Measurements from ENCODE around the gene MMP19.
"Not testable (repeated sequence)": the region's sequence is repeated elsewhere in the genome, so short reads cannot be mapped to it uniquely, and the experiment has no call there.

The MMP19 gene

GRCh38 chr12:55840581-55841351 lies 2.0 kb downstream of the MMP19 start:
- DNase-seq: no peak

DNA sequence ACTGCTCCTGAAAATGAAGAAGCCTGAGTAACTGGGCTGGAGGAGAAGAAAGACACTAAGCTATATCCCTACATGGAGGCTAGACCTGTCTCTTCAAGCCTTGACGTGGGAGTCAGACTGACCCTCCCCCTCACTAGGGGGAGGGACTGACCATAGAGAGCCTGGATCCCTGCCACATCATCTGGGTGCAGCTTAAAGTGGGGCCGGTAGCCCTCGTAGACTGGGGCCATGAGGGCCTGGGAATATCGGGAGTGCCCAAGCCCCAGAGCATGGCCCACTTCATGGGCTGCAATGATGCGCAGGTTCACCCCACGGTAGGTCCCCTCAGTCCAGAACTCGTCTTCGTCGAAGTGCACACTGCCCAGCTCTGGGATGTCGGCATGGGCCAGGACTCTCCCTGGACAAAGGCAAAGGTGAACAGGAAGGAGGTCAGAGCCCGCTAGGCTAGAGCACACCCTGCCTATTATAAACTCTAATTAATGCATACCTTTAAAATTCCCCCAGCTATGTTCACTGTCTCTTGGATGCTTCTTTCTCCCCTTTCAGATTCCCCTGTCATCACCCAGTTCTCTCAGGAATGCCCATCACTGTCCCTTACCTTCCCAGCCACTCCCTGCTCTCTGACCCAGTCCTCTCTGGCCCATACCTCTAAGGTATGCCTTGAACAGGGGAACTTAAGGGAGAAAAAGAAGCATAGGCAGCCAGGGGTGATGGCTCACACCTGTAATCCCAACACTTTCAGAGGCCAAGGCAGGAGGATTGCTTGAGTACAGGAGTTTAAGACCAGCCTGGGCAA lies 3.2 kb downstream of the MMP19 start:
- no peak for DNase-seq

GRCh38 chr12:55838361-55838760 lies 4.4 kb downstream of the MMP19 start:
- DNase-seq: no peak

DNA sequence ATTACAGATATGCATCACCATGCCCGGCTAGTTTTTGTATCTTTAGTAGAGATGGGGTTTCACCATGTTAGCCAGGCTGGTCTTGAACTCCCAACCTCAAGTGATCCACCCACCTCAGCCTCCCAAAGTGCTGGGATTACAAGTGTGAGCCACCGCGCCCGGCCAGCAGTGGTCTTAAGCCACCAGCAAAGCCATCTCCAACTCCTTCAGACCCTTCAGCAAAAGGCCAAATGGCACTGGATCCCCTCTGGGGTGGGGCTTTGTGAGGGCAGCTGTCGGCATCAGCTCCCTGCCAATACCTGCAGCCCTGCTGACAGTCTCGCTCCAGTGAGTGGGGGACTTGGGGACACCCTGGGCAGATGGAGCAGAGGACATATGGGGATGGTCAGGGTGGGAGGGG lies 8.3 kb downstream of the MMP19 start:
- not testable (repeated sequence) for DNase-seq

DNA sequence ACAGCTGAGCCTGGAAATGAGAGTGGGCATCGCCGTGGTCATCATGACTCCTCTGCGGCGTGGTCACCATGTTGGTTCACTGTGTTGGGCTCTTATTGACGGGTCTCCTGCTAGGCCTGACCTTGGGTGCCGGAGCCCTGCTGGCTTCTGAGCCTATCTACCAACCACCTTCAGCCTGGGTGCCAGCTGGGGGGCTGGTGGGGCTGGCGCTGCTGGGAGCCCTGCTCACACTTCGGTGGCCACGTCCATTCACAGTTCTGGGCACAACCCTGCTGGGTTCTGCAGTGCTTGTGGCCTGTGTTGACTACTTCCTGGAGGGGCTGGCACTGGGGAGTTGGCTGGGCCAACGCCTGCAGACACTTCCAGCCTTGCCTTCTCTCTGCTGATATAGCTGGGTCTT lies 9.7 kb downstream of the MMP19 start:
- DNase-seq: no peak

DNA sequence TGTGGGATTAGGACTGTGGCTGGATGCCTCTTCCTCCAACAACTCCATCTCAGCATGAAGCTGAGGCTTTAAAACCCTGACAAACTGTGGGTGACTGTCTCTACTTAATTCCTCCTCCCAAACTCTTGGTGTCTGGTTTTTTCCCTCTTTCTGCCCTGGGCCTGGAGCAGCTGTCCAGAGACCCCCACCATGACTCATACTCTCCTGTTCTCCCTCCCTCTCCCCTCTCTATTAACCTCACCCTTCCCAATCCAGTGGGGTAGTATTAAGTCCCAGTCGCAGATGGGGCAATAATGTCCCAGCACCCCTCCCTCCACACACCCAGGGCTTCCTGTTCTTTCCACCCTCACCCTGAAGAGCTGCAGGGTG lies 11.3 kb downstream of the MMP19 start:
- no peak for DNase-seq

- no peak for DNase-seq
Observed at GRCh38 chr12:55830601-55831446, 11.9 kb downstream of the MMP19 start.

DNA sequence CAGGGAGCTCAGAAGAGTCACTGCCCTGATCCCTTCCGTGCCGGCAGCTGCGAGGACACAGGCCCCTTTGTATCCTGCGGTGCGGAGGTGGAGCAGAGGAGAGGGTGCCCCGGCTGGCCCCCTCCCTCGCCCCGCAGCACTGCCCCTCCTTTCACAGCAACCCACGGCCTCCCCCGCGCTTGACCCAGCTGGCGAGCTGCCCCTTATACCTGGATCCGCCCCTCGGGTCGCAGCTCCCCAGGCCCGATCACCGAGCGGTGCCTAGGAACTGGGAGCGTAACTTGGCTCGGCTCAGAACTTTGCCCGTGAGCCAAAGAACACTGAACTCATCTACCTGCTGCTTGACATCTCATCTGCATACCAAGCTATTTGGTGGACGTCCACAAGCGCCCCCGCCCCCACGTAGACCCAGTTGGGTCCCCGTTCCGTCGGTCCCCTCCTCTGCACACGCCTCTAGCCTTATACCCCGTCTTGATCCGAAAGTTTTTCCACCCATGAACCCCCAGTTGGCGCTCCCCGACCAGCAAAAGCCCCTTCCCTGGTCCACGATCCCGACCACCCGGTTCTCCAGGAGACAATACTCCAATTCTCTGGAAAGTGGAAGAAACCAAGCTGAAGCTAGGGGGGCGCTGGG lies 12.7 kb downstream of the MMP19 start:
- peak; percentile 15 for DNase-seq

GRCh38 chr12:55828357-55828756 lies 14.4 kb downstream of the MMP19 start:
- DNase-seq: no peak

DNA sequence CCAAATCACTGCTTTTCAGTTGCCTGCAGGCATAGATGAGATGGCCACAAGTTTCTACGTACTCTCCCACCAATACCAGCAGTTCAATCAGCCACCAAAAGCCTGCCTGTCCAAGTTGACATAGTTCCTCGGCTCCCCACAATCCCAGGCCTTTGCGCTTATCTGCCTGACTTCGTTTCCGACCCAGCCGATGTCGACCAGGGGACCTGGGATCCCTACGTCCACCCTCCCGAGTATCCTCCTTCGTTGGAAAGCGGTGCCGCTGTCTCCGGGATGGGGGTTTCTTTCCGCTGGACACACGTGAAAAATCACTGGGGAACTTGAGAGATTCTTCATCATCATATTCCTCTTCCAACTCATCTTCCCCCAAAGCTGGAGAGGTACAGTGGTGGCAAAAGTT lies 14.9 kb downstream of the MMP19 start:
- DNase-seq: no peak

GRCh38 chr12:55824726-55825125 lies 18.0 kb downstream of the MMP19 start:
- no peak for DNase-seq

DNA sequence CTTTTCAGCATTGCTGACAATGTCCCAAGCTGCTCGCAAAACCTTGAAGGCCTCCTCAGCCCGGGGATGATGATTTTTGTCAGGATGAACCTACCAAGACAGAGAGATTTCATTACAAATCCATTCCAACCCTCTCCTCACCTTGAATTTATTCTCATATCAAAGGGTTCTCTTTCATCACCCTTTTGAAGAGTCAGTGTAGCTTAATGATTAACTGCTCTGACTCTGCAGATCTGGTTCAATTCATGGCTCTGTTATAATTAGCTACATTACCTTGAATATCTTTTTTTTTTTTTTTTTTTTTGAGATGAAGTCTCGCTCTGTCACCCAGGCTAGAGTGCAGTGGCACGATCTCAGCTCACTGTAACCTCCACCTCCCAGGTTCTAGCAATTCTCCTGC lies 19.3 kb downstream of the MMP19 start:
- no peak for DNase-seq

DNA sequence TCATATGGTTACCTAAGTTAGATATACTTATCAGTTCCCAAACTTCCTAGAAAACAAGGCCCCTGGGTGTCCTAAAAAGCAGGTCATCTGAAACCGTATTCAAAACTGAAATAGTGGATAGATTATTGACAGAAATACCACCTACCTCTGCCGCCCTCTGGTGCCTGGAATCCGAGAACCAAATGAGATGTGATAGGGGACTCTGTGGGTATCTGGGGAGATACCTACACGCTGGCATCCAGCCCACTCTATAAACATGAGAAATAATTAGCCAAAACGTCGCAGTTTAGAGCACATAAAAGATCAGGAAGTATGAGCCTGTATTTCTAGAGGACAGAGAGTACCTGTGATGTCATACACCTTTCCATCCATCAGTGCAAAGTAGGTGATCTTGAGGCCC lies 20.5 kb downstream of the MMP19 start:
- no peak for DNase-seq

DNA sequence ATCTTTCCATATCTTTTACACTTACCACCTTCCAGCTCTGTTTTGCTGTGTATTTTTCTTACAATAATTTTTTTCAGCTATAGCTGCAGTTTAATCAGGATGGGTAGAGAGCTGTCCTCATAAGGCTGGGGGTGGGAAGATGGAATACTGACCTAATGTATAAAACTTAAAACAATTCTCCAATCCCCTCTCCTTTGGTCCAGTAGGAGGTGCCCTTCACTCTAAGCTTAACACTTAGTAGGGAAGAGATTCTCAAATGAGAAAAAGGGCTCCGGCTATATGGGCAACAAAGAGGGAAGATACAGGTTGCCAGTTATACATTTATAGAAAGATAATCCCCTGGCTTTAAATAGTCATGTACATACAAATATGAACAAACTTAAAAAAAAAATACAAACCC lies 22.1 kb downstream of the MMP19 start:
- no peak for DNase-seq

DNA sequence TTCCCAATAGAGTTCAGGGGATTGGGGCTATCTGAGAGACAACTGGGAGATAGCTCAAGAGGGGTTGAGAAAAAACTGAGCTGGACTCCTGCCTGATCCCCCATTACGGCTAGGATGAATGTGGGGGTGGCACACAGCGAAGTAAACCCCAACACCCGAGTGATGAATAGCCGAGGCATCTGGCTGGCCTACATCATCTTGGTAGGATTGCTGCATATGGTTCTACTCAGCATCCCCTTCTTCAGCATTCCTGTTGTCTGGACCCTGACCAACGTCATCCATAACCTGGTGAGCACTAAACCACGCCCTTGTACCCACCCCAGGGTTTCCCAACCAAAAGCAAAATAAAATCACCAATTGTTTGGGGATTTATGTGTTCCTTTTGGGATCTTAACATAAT lies 23.9 kb downstream of the MMP19 start:
- DNase-seq: no peak

GRCh38 chr12:55818140-55818728 lies 24.5 kb downstream of the MMP19 start:
- DNase-seq: no peak

DNA sequence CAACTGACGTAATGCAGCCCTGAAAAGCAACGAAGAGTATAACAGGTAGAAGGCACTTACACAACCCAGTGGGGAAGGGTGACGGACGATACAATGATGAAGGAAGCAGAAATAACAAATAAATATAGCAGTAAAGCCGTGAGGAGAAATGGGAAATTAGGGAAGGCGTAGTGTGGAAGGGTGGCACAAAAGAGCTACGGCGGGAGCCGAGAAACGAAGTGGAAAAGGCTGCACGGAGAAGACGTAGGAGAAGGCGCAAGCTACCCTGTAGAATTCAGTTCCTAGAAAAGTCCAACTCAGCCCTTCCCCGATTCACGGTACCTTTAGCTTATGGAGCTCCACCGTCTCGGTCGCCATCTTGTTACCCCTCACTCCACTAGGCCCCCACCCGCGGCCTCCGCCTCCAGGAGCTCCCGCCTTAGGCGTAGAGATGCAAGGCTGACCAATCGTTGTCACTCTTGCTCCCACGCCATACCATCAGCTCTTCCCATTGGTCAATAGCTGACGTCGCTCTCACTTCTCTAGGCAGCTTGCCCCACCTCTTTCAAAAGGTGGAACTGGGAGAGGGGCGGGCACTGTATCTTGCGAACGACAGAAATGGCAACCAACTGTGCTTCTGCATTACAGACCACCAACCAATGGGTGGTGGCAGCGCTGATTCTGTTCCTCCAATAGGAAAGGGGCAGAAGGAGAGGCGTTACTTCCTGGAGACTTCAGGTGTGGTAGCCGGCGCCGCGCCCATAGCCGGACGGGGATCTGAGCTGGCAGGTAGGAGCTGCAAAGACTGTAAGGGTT lies 25.2 kb downstream of the MMP19 start, which contains the start of the genes ORMDL2 and SARNP:
TSS of gene ORMDL2 (plus strand) at position 697 of the 795 bp plus-strand sequence. CDS start 959 bp downstream, outside the sequence.
TSS of gene SARNP (minus strand) at position 380 of the 795 bp plus-strand sequence. CDS start at position 357, 23 bp downstream.
- peak; percentile 87 for DNase-seq

GRCh38 chr12:55816881-55817344 lies 25.8 kb downstream of the MMP19 start:
- DNase-seq: no peak

- DNase-seq: no peak
Observed at GRCh38 chr12:55815473-55815872, 27.3 kb downstream of the MMP19 start.

- no peak for DNase-seq
Observed at GRCh38 chr12:55814257-55814656, 28.5 kb downstream of the MMP19 start.

GRCh38 chr12:55812088-55812487 lies 30.6 kb downstream of the MMP19 start:
- no peak for DNase-seq
